CD4-positive, alpha-beta T cell (primary cell): ENCODE measurements around the gene ZGLP1. TPM values are rescaled to one million over a fixed set of nuclear protein-coding genes. Genes with fewer than 3 reads are reported as not detected.

Source experiments
- ATAC-seq: fragments of 200-7000 bp; cut with Tn5 transposase; one replicate; pipeline ENCODE4 v1.10.0; 2022; ENCODE audit warnings: mild to moderate bottlenecking; ENCODE audit not compliant: poor library complexity
- CTCF ChIA-PET: fragments of 350-600 bp; sonication (Branson Sonifier 250); formaldehyde crosslinking; loops from one replicate; lab custom pipeline; 2021; ENCODE audit warnings: antibody characterized with exemption, inconsistent platforms; lab: Charles Lee
- POLR2A ChIA-PET: fragments of 350-600 bp; sonication (Branson Sonifier 250); formaldehyde crosslinking; loops from one replicate; lab custom pipeline; 2021; ENCODE audit warnings: antibody characterized with exemption, inconsistent platforms; lab: Charles Lee
- DNase-seq, 14 experiments: peaks; one replicate each; pipeline ENCODE4 v3.0.0-alpha.2; 2013 to 2020; ENCODE audit warnings: mixed read lengths in 2 of 14
- H3K27ac ChIP-seq, 2 donors: one replicate each; pipeline versions ENCODE4 v1.5.1 to v1.7.0; 2013; ENCODE audit warnings: low read length in 2 of 2, low read depth in 1 of 2, mild to moderate bottlenecking in 1 of 2
- H3K27me3 ChIP-seq, 2 experiments: 1 replicate in 1 of 2; 2 replicates in 1 of 2; pipeline versions ENCODE4 v1.6.1 to v1.7.0; 2013; ENCODE audit warnings: low read length in 2 of 2, control low read depth in 1 of 2, mild to moderate bottlenecking in 1 of 2, moderate library complexity in 1 of 2; ENCODE audit not compliant: insufficient read depth in 2 of 2, control insufficient read depth in 1 of 2
- H3K36me3 ChIP-seq: one replicate; pipeline ENCODE4 v1.6.1; 2013; ENCODE audit warnings: low read length, control low read depth; ENCODE audit not compliant: insufficient read depth
- H3K4me1 ChIP-seq: one replicate; pipeline ENCODE4 v1.6.1; 2013; ENCODE audit warnings: low read length, control low read depth; ENCODE audit not compliant: insufficient read depth
- H3K4me3 ChIP-seq: one replicate; pipeline ENCODE4 v1.5.1; 2013; ENCODE audit warnings: mild to moderate bottlenecking, low read length, moderate library complexity
- H3K9me3 ChIP-seq, 2 experiments: 1 replicate in 1 of 2; 2 replicates in 1 of 2; pipeline versions ENCODE4 v1.6.1 to v1.7.0; 2013; ENCODE audit warnings: low read length in 2 of 2, mild to moderate bottlenecking in 2 of 2, control low read depth in 1 of 2, moderate library complexity in 1 of 2; ENCODE audit not compliant: control insufficient read depth in 1 of 2, insufficient read depth in 1 of 2
- H3K27ac Mint-ChIP-seq: one replicate; pipeline ENCODE4 v1.8.0; 2020; ENCODE audit warnings: mixed read lengths
- H3K27me3 Mint-ChIP-seq: one replicate; pipeline ENCODE4 v1.8.0; 2021; ENCODE audit warnings: mixed read lengths
- H3K36me3 Mint-ChIP-seq: one replicate; pipeline ENCODE4 v1.8.0; 2021; ENCODE audit warnings: low read depth, mixed read lengths
- H3K4me1 Mint-ChIP-seq: one replicate; pipeline ENCODE4 v1.8.0; 2021; ENCODE audit warnings: low read depth, mixed read lengths
- H3K4me3 Mint-ChIP-seq: one replicate; pipeline ENCODE4 v1.8.0; 2020; ENCODE audit warnings: mild to moderate bottlenecking, mixed read lengths
- H3K9me3 Mint-ChIP-seq: one replicate; pipeline ENCODE4 v1.8.0; 2020; ENCODE audit warnings: mixed read lengths
- CTCF ChIP-seq: fragments of 200-600 bp; IDR thresholded peaks from one replicate; pipeline ENCODE4 v1.8.0; 2022; ENCODE audit warnings: antibody characterized with exemption, mild to moderate bottlenecking
- intact Hi-C, 2 experiments: fragments of 100-400 bp; cut with DNase I in 1 of 2; cut with micrococcal nuclease in 1 of 2; formaldehyde crosslinking; loops; one replicate each; pipeline versions ENCODE4 v1.15.1 to v1.9.0; 2023 to 2025; cut with DNase I, micrococcal nuclease
- total RNA-seq, 174 experiments: library from RNA in 2 of 174; stranded (reverse) in 2 of 174; gene quantifications; one replicate each; pipeline ENCODE4 v1.2.3 and lab custom pipeline; 2021 to 2026

ZGLP1 gene
- total RNA-seq, 2 experiments from 2014 or later = 1.6 to 2.6 TPM

GRCh38 chr19:10274589-10274988, 35.0 kb downstream of the ZGLP1 start:
- ChIA-PET CTCF (interaction anchor here (0.7 to 1.2 kb wide), 2 partner anchors 10 to 46 kb away, joined by 3 read pairs; no protein-coding TSS in a partner anchor), POLR2A (no interaction called here)
- intact Hi-C loops = loop anchor here in 1 of 2 experiments (5.0 kb wide), 1 partner anchor 43 kb away; the partner anchor contains the start of gene FDX2
- Histone ChIP-seq H3K36me3 (peaks cover 20% of the 10 kb centered on the region), H3K9me3 (no peaks in the 10 kb centered on the region), H3K27me3 (no peaks in the 10 kb centered on the region), H3K4me1 (peaks cover 32% of the 10 kb centered on the region), H3K27ac (no peak overlapping the region), H3K4me3 (no peak overlapping the region)
- Mint-ChIP-seq H3K4me3 (no peak overlapping the region), H3K9me3 (no peaks in the 10 kb centered on the region), H3K4me1 (peaks cover 34% of the 10 kb centered on the region), H3K27me3 (no peaks in the 10 kb centered on the region), H3K36me3 (peaks cover 24% of the 10 kb centered on the region), H3K27ac (no peak overlapping the region)
- no peak for TF ChIP-seq CTCF
- no peak for ATAC-seq
- no peak for DNase-seq

GRCh38 chr19:10271543-10272086, 38.0 kb downstream of the ZGLP1 start:
- H3K4me3 Mint-ChIP-seq = peak overlapping the region; percentile 86
- ChIA-PET CTCF (interaction anchor here (0.5 to 6.4 kb wide), 10 partner anchors 13 to 120 kb away, joined by 3 to 102 read pairs (median 10); partner anchors contain the start of gene ICAM5), POLR2A (interaction anchor here (0.6 to 4.0 kb wide), 17 partner anchors 9 to 436 kb away, joined by 3 to 69 read pairs (median 10); partner anchors contain the start of genes CDC37, FDX2, ICAM4 and ICAM5)
- peaks cover 13% of the 10 kb centered on the region for H3K36me3 Mint-ChIP-seq
- H3K27me3 Mint-ChIP-seq = no peaks in the 10 kb centered on the region
- DNase-seq = peak in 4 of 14 experiments; percentile 24 to 87 (median 65)
- H3K9me3 Mint-ChIP-seq = no peaks in the 10 kb centered on the region
- Histone ChIP-seq H3K4me3 (peak overlapping the region; percentile 80), H3K27me3 (no peaks in the 10 kb centered on the region), H3K36me3 (peaks cover 7% of the 10 kb centered on the region), H3K27ac (peak overlapping the region; percentile 77 to 95), H3K9me3 (no peaks in the 10 kb centered on the region), H3K4me1 (peaks cover 36% of the 10 kb centered on the region)
- peaks cover 38% of the 10 kb centered on the region for H3K4me1 Mint-ChIP-seq
- intact Hi-C loops = loop anchor here (2.0 to 5.0 kb wide), 2 partner anchors 15 to 46 kb away; partner anchors contain the start of genes FDX2 (in 1 of the 2) and ICAM4 (in 1 of the 2)
- no peak for TF ChIP-seq CTCF
- H3K27ac Mint-ChIP-seq = peak overlapping the region; percentile 80
- no peak for ATAC-seq

- CTCF ChIA-PET = interaction anchor here (0.5 to 6.4 kb wide), 13 partner anchors 9 to 121 kb away, joined by 3 to 102 read pairs (median 6); partner anchors contain the start of genes ICAM5 and TYK2
- Mint-ChIP-seq H3K4me1 (peaks cover 38% of the 10 kb centered on the region), H3K9me3 (no peaks in the 10 kb centered on the region), H3K27ac (peak within 1 kb of the TSS; percentile 80), H3K4me3 (peak within 1 kb of the TSS; percentile 86), H3K36me3 (peaks cover 13% of the 10 kb centered on the region), H3K27me3 (no peaks in the 10 kb centered on the region)
- ATAC-seq (peak; percentile 67), DNase-seq (peak in 13 of 14 experiments; percentile 44 to 90 (median 63))
- Histone ChIP-seq H3K27me3 (no peaks in the 10 kb centered on the region), H3K4me3 (peak within 1 kb of the TSS; percentile 80), H3K4me1 (peaks cover 36% of the 10 kb centered on the region), H3K36me3 (peaks cover 7% of the 10 kb centered on the region), H3K9me3 (no peaks in the 10 kb centered on the region), H3K27ac (peak within 1 kb of the TSS; percentile 77 to 95)
- POLR2A ChIA-PET = interaction anchor here (0.6 to 4.0 kb wide), 23 partner anchors 10 to 435 kb away, joined by 3 to 69 read pairs (median 6); partner anchors contain the start of genes CDC37, FDX2, ICAM4 and ICAM5
- TF ChIP-seq CTCF = peak; percentile 31
- intact Hi-C loops = loop anchor here (2.0 to 5.0 kb wide), 2 partner anchors 16 to 46 kb away; partner anchors contain the start of genes FDX2 (in 1 of the 2) and ICAM4 (in 1 of the 2)
These were observed 38.8 kb downstream of the ZGLP1 start, which contains the start of gene ICAM1 for GRCh38 chr19:10270616-10271394. Gene ICAM1 (plus strand): TSS chr19:10271120. CDS start chr19:10271160, 40 bp downstream.
